Hair follicular keratinocyte (primary cell): ENCODE data around the gene NUDT4B. TPM values are rescaled to one million over a fixed set of nuclear protein-coding genes. Genes with fewer than 3 reads are reported as not detected.

Experiments used
- total RNA-seq: library from RNA; depleted of rRNA; stranded (reverse); fragments of >200 nt; gene quantifications from 2 replicates; pipeline ENCODE4 v1.2.3, GENCODE V29; 2015

Gene NUDT4B
- total RNA-seq: 21.9 and 27.3 TPM in 2 replicates

GRCh38 chr1:148748563-148749334 lies at the start of gene NUDT4B:
Gene NUDT4B (plus strand): TSS chr1:148748774. CDS start chr1:148748953, 179 bp downstream.

Other genes with a start within 250 kb of the NUDT4B start
- 13.1 and 23.1 TPM in 2 replicates for gene NBPF14, start 152.8 kb upstream of the NUDT4B start, total RNA-seq
- 28.3 and 38.8 TPM in 2 replicates for gene PDE4DIP, start 95.7 kb downstream of the NUDT4B start, total RNA-seq